HepG2 (cell line): ENCODE measurements around the gene KIF26B. TPM values are rescaled to one million over a fixed set of nuclear protein-coding genes. Genes with fewer than 3 reads are reported as not detected.

Experiments used
- KAT7 ChIP-seq: IDR thresholded peaks from 2 replicates; pipeline ENCODE4 v1.6.1; 2018; ENCODE audit warnings: borderline replicate concordance, missing compliant biosample characterization
- MAF1 ChIP-seq: sonication (generic); formaldehyde crosslinking; IDR thresholded peaks from 2 replicates; pipeline ENCODE4 v1.5.0; 2020; ENCODE audit warnings: missing genetic modification reagents, borderline replicate concordance
- NPAS2 ChIP-seq: sonication (generic); formaldehyde crosslinking; IDR thresholded peaks from 2 replicates; pipeline ENCODE4 v1.8.0; 2022; ENCODE audit warnings: mild to moderate bottlenecking, missing genetic modification reagents, borderline replicate concordance
- PHF21A ChIP-seq: sonication (generic); formaldehyde crosslinking; IDR thresholded peaks from 2 replicates; pipeline ENCODE4 v1.5.0; 2020; ENCODE audit warnings: mild to moderate bottlenecking, missing genetic modification reagents
- PLSCR1 ChIP-seq: sonication (generic); formaldehyde crosslinking; IDR thresholded peaks from 2 replicates; pipeline ENCODE4 v1.5.0; 2020; ENCODE audit warnings: missing genetic modification reagents, mild to moderate bottlenecking, borderline replicate concordance
- RFX1 ChIP-seq: fragments of 450-650 bp; IDR thresholded peaks from 2 replicates; pipeline ENCODE4 v1.6.1; 2017
- YEATS2 ChIP-seq: sonication (generic); formaldehyde crosslinking; IDR thresholded peaks from 2 replicates; pipeline ENCODE4 v1.4.0; 2020; ENCODE audit warnings: missing genetic modification reagents, borderline replicate concordance
- ZNF20 ChIP-seq: sonication (generic); formaldehyde crosslinking; IDR thresholded peaks from 2 replicates; pipeline ENCODE4 v1.4.0; 2020; ENCODE audit warnings: mild to moderate bottlenecking, moderate library complexity, missing genetic modification reagents
- ZNF510 ChIP-seq: sonication (generic); formaldehyde crosslinking; IDR thresholded peaks from 2 replicates; pipeline ENCODE4 v1.4.0; 2020; ENCODE audit warnings: low read depth, mild to moderate bottlenecking, missing genetic modification reagents
- ZNF768 ChIP-seq: sonication (generic); formaldehyde crosslinking; IDR thresholded peaks from 2 replicates; pipeline ENCODE4 v1.4.0; 2020; ENCODE audit warnings: missing genetic modification reagents
- polyA plus RNA-seq, 8 experiments: library from polyadenylated mRNA; depleted of rRNA in 3 of 8; stranded (reverse) in 7 of 8; unstranded in 1 of 8; fragments of >200 nt; fragmentation: Illumina TruSeq in 4 of 8; extraction: Trizol in 4 of 8; gene quantifications; 2 replicates each; pipeline versions ENCODE4 v1.2.1 to v1.2.3, GENCODE V29; 2011 to 2016; ENCODE audit warnings: low read depth in 4 of 8, missing spikeins in 1 of 8, mixed read lengths in 1 of 8; ENCODE audit not compliant: insufficient read depth in 1 of 8
- total RNA-seq, 5 experiments: library from RNA; depleted of rRNA; stranded (reverse); fragments of >200 nt; fragmentation: Illumina TruSeq; extraction: Trizol; gene quantifications; 2 replicates each; pipeline ENCODE4 v1.2.3, GENCODE V29; 2016; ENCODE audit warnings: low read depth in 1 of 5
- TF ChIP-seq, protein P1 (sequence below): sonication (generic); formaldehyde crosslinking; IDR thresholded peaks from 2 replicates; pipeline ENCODE4 v1.4.0; 2020; ENCODE audit warnings: missing genetic modification reagents

The KIF26B gene
- total and polyA plus RNA-seq, 2 of the 13 experiments (the other 11 are each of a cell fraction or from before 2014, with no cell fraction given), result 0.08 to 0.09 TPM

DNA sequence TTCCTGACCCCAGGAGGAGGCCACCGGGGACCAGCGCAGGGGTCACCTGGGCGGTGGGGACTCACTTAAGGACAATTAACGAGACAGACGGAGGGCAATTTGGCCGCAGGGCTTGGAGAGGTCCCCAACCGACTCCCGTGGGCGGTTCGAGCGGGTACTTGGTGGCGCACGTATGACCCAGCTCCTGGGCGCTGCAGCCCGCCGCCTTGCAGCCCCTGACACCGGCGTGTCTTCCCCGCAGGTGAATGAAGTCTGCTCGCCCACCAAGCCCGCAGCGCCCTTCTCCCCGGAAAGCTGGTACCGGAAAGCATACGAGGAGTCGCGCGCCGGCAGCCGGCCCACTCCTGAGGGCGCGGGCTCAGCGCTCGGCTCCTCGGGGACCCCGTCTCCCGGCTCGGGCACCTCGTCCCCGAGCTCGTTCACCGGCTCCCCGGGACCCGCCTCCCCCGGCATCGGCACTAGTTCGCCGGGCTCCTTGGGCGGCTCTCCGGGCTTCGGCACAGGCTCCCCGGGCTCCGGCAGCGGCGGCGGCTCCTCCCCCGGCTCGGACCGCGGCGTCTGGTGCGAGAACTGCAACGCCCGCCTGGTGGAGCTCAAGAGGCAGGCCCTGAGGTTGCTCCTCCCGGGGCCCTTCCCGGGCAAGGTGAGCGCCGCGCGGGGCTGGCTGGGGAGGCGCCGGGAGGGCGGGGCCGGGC, 1.4 kb downstream of the KIF26B start (continued):
- TF ChIP-seq, protein P1, sequence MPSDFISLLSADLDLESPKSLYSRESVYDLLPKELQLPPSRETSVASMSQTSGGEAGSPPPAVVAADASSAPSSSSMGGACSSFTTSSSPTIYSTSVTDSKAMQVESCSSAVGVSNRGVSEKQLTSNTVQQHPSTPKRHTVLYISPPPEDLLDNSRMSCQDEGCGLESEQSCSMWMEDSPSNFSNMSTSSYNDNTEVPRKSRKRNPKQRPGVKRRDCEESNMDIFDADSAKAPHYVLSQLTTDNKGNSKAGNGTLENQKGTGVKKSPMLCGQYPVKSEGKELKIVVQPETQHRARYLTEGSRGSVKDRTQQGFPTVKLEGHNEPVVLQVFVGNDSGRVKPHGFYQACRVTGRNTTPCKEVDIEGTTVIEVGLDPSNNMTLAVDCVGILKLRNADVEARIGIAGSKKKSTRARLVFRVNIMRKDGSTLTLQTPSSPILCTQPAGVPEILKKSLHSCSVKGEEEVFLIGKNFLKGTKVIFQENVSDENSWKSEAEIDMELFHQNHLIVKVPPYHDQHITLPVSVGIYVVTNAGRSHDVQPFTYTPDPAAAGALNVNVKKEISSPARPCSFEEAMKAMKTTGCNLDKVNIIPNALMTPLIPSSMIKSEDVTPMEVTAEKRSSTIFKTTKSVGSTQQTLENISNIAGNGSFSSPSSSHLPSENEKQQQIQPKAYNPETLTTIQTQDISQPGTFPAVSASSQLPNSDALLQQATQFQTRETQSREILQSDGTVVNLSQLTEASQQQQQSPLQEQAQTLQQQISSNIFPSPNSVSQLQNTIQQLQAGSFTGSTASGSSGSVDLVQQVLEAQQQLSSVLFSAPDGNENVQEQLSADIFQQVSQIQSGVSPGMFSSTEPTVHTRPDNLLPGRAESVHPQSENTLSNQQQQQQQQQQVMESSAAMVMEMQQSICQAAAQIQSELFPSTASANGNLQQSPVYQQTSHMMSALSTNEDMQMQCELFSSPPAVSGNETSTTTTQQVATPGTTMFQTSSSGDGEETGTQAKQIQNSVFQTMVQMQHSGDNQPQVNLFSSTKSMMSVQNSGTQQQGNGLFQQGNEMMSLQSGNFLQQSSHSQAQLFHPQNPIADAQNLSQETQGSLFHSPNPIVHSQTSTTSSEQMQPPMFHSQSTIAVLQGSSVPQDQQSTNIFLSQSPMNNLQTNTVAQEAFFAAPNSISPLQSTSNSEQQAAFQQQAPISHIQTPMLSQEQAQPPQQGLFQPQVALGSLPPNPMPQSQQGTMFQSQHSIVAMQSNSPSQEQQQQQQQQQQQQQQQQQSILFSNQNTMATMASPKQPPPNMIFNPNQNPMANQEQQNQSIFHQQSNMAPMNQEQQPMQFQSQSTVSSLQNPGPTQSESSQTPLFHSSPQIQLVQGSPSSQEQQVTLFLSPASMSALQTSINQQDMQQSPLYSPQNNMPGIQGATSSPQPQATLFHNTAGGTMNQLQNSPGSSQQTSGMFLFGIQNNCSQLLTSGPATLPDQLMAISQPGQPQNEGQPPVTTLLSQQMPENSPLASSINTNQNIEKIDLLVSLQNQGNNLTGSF (CRISPR knock-in tag), result no peak
- TF ChIP-seq RFX1, result no peak
- no peak for TF ChIP-seq YEATS2 (CRISPR knock-in tag)
- TF ChIP-seq PHF21A (CRISPR knock-in tag), result no peak
- TF ChIP-seq ZNF20 (CRISPR knock-in tag), result no peak
- TF ChIP-seq KAT7 (CRISPR knock-in tag), result no peak
- TF ChIP-seq NPAS2 (CRISPR knock-in tag), result no peak
- TF ChIP-seq ZNF510, result no peak
- TF ChIP-seq ZNF768 (CRISPR knock-in tag), result no peak
- TF ChIP-seq PLSCR1 (CRISPR knock-in tag), result no peak
- TF ChIP-seq MAF1, result no peak
